Breast epithelium (tissue), 4 donors: Measurements from ENCODE around the gene KCTD1. TPM values are rescaled to one million over a fixed set of nuclear protein-coding genes. Genes with fewer than 3 reads are reported as not detected.

Experiments used
- DNase-seq, 2 donors: peaks; one replicate each; pipeline ENCODE4 v3.0.0-alpha.2; 2019; ENCODE audit warnings: low spot score in 2 of 2
- H3K27ac ChIP-seq, 2 donors: fragments of 200-600 bp; sonication (generic) in 1 of 2; one replicate each; pipeline ENCODE4 v1.5.1; 2016 to 2019; ENCODE audit warnings: mild to moderate bottlenecking in 1 of 2
- H3K27me3 ChIP-seq, 2 donors: fragments of 200-600 bp; sonication (generic) in 1 of 2; one replicate each; pipeline versions ENCODE4 v1.5.1 to v1.6.0; 2017 to 2019; ENCODE audit warnings: control low read depth in 1 of 2, mild to moderate bottlenecking in 1 of 2
- H3K36me3 ChIP-seq: fragments of 200-600 bp; one replicate; pipeline ENCODE4 v1.5.1; 2019
- H3K4me1 ChIP-seq, 2 donors: fragments of 200-600 bp; sonication (generic); one replicate each; pipeline ENCODE4 v1.5.1; 2016 to 2019; ENCODE audit warnings: control low read depth in 1 of 2
- H3K4me3 ChIP-seq, 3 donors: fragments of 200-600 bp; sonication (generic); 1 replicate in 2 of 3; 2 replicates in 1 of 3; pipeline ENCODE4 v1.5.1; 2016 to 2019; ENCODE audit warnings: mild to moderate bottlenecking in 3 of 3, moderate library complexity in 2 of 3
- H3K9me3 ChIP-seq, 2 donors: fragments of 200-600 bp; sonication (generic) in 1 of 2; one replicate each; pipeline ENCODE4 v1.5.1; 2016 to 2019; ENCODE audit warnings: control low read depth in 1 of 2
- POLR2A ChIP-seq: fragments of 450-650 bp; IDR thresholded peaks from one replicate; pipeline ENCODE4 v1.6.1; 2016; ENCODE audit warnings: antibody characterized with exemption, mild to moderate bottlenecking, moderate library complexity
- POLR2AphosphoS5 ChIP-seq, 3 donors: sonication (generic); formaldehyde crosslinking; IDR thresholded peaks; one replicate each; pipeline ENCODE4 v1.6.1; 2017; ENCODE audit warnings: antibody characterized with exemption in 3 of 3
- intact Hi-C: fragments of 100-400 bp; cut with DNase I; formaldehyde crosslinking; loops from one replicate; pipeline ENCODE4 v1.15.1; 2023; ENCODE audit warnings: low total_unique reads
- total RNA-seq, 3 donors: library from RNA; depleted of rRNA; stranded (reverse); fragments of >200 nt; gene quantifications; one replicate each; pipeline ENCODE4 v1.1.0, GENCODE V29; 2016
- TF ChIP-seq, protein P1 (sequence below), 3 donors: fragments of 450-650 bp; IDR thresholded peaks; one replicate each; pipeline ENCODE4 v1.5.1; 2016 to 2017; ENCODE audit warnings: antibody characterized with exemption in 3 of 3, mild to moderate bottlenecking in 3 of 3, moderate library complexity in 3 of 3

Gene KCTD1
- total RNA-seq, 3 donors from 2014 or later: 5.6 to 47.3 (median 41.6) TPM

DNA sequence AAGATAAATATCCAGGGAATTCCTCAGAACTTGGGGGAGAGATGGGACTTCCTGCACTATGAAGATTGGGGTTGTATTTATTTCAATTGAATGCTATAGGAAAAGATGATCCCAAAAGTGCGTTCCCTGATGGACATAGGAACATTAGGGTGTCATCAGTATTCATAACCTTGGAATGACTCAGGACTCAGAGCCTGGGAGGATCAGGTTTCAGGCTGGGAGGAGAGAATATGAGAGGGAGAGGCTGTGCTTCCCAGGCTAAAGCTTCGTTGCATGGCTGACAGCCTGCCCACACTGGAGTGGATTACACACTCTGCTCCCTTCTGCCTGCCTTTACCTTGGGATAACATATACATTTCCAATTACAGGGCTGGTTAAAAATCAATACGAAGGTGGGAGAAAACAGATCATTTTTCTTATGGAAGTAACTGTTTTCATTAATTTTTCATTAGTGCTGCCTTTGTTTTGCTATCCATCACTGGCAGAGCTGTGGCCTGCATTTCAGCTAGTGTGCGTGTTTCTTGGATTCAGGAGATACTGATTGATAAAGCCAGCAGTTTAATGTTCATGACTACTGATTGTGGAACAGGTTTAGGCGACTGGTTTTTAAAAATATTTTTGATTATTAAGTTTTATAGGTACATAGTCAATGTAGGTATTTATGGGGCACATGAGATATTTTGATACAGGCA lies 118.7 kb downstream of the KCTD1 start:
- Histone ChIP-seq H3K4me1 (no peaks in the 10 kb centered on the region), H3K9me3 (no peaks in the 10 kb centered on the region), H3K4me3 (no peak overlapping the region), H3K36me3 (no peaks in the 10 kb centered on the region), H3K27me3 (no peaks in the 10 kb centered on the region), H3K27ac (no peak overlapping the region)
- intact Hi-C loops: no loop called here
- DNase-seq: no peak
- TF ChIP-seq POLR2AphosphoS5 (IDR thresholded peaks at IDR 0.05): no peak
- TF ChIP-seq, protein P1, sequence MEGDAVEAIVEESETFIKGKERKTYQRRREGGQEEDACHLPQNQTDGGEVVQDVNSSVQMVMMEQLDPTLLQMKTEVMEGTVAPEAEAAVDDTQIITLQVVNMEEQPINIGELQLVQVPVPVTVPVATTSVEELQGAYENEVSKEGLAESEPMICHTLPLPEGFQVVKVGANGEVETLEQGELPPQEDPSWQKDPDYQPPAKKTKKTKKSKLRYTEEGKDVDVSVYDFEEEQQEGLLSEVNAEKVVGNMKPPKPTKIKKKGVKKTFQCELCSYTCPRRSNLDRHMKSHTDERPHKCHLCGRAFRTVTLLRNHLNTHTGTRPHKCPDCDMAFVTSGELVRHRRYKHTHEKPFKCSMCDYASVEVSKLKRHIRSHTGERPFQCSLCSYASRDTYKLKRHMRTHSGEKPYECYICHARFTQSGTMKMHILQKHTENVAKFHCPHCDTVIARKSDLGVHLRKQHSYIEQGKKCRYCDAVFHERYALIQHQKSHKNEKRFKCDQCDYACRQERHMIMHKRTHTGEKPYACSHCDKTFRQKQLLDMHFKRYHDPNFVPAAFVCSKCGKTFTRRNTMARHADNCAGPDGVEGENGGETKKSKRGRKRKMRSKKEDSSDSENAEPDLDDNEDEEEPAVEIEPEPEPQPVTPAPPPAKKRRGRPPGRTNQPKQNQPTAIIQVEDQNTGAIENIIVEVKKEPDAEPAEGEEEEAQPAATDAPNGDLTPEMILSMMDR (IDR thresholded peaks at IDR 0.05): no peak
- no peak for TF ChIP-seq POLR2A

DNA sequence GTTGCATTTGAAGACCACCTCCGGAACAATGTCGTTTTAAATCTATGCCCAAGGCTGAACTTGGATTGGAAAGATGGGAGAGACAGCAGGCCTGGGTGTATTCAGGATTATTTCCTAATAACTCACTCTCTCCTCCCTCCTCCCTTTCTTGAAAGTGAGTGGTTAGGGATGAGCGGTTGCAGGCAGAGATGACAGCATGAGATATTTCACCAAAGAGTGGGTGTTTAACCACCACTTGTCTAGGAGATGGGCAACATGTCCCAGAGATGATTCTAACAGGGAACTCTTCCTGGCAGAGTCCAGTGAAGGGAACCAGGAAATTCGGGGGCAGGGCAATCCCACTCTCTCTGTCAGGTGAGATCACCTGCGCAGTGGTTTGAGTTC lies 123.2 kb downstream of the KCTD1 start:
- Histone ChIP-seq H3K27ac (no peak overlapping the region), H3K27me3 (no peaks in the 10 kb centered on the region), H3K4me3 (no peak overlapping the region), H3K9me3 (no peaks in the 10 kb centered on the region), H3K4me1 (no peaks in the 10 kb centered on the region), H3K36me3 (no peaks in the 10 kb centered on the region)
- no peak for TF ChIP-seq POLR2A
- TF ChIP-seq, protein P1 (IDR thresholded peaks at IDR 0.05): no peak
- TF ChIP-seq POLR2AphosphoS5 (IDR thresholded peaks at IDR 0.05): no peak
- no peak for DNase-seq
- intact Hi-C loops: no loop called here

DNA sequence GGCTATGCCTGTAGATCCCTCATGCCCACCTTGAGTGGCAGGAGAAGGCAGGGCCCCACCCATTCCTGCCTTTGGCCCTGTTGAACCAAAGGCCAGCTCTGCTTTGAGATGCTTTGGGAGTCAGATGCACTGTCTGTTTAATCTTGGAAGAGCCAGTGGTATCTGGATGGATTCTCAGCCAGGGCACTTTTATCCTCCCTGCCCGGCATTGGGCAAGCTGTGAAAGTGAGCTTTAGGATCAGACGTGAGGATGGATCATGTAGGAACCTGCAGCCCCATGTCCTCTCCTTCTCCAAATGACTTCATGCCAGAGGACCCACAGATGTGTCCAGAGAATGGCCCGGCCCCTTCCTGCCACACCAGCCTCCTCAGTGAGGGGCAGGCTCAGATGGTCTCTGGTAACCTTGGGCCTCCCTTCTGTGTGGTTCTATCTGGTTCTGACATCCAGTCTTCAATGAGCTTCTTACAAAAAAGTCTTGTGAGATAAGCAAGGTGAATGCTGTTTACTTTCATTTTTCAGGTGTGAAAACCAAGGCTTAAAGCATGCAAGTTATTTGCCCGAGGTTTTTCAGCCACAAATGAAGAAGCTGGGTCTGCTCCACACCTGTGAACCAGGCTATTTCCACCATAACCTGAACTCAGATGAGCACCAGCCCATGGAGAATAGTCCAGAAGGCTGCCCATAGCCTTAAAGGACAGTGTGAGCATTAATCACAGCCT lies 123.8 kb downstream of the KCTD1 start:
- intact Hi-C loops: no loop called here
- DNase-seq: no peak
- Histone ChIP-seq H3K27me3 (no peaks in the 10 kb centered on the region), H3K27ac (no peak overlapping the region), H3K4me3 (no peak overlapping the region), H3K4me1 (no peaks in the 10 kb centered on the region), H3K9me3 (no peaks in the 10 kb centered on the region), H3K36me3 (no peaks in the 10 kb centered on the region)
- TF ChIP-seq POLR2AphosphoS5 (IDR thresholded peaks at IDR 0.05) (no peak), POLR2A (no peak)
- TF ChIP-seq, protein P1 (IDR thresholded peaks at IDR 0.05): no peak

- DNase-seq: no peak
- intact Hi-C loops: no loop called here
- Histone ChIP-seq H3K9me3 (no peaks in the 10 kb centered on the region), H3K36me3 (no peaks in the 10 kb centered on the region), H3K27ac (no peak overlapping the region), H3K4me3 (no peak overlapping the region), H3K27me3 (no peaks in the 10 kb centered on the region), H3K4me1 (no peaks in the 10 kb centered on the region)
- TF ChIP-seq, protein P1 (IDR thresholded peaks at IDR 0.05): no peak
- TF ChIP-seq POLR2A (no peak), POLR2AphosphoS5 (IDR thresholded peaks at IDR 0.05) (no peak)
Measured at GRCh38 chr18:26422472-26423162, 125.7 kb downstream of the KCTD1 start.

DNA sequence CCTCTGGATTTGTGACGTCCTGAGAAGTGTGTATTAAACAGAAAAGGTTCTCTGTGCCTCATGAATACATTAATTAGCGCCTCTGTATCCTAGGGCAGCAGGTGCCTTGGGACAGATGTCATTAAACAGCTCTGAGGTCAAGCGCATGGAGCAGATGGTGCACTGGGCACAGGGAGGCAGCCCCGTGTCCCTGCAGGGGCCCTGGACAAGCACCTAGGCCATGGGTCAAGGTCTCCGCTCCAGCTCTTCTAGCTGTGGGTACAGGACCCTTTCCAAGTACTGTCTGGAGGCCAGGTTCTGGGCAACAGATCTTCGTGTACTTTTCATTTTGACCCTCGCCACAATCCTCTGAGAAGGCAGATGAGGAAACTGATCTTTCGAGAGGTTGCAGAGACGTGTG lies 126.4 kb downstream of the KCTD1 start:
- Histone ChIP-seq H3K4me1 (no peaks in the 10 kb centered on the region), H3K27me3 (no peaks in the 10 kb centered on the region), H3K36me3 (no peaks in the 10 kb centered on the region), H3K9me3 (no peaks in the 10 kb centered on the region), H3K4me3 (no peak overlapping the region), H3K27ac (no peak overlapping the region)
- TF ChIP-seq, protein P1 (IDR thresholded peaks at IDR 0.05): no peak
- no peak for TF ChIP-seq POLR2A
- no peak for TF ChIP-seq POLR2AphosphoS5 (IDR thresholded peaks at IDR 0.05)
- intact Hi-C loops: no loop called here
- DNase-seq: no peak
